ENCODE measurements around the gene AGBL3.

The AGBL3 gene

DNA sequence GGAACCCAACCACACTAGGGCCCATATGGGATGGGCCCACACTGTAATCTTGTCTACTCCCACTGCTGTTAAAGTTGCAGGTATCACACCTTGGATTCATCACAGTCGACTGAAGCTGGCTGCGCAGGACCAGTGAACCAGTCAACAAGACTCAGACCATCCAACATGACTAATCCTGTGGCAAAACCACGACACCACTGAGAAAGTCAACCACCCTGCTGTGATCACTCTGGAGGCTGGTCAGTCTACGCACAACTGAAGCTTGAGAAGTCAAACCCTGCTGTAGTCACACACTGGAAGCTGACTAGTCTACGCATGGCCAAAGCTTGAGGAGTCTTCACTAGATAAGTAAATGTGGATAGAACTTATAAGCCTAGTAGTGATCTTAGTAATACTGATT lies 193.8 kb downstream of the AGBL3 start:
- TF ChIP-seq POLR2A (IDR thresholded peaks at IDR 0.05; ENCODE audit: low read length) (no peak), GATA1 (IDR thresholded peaks at IDR 0.05; ENCODE audit: low read depth, low read length) (no peak)

DNA sequence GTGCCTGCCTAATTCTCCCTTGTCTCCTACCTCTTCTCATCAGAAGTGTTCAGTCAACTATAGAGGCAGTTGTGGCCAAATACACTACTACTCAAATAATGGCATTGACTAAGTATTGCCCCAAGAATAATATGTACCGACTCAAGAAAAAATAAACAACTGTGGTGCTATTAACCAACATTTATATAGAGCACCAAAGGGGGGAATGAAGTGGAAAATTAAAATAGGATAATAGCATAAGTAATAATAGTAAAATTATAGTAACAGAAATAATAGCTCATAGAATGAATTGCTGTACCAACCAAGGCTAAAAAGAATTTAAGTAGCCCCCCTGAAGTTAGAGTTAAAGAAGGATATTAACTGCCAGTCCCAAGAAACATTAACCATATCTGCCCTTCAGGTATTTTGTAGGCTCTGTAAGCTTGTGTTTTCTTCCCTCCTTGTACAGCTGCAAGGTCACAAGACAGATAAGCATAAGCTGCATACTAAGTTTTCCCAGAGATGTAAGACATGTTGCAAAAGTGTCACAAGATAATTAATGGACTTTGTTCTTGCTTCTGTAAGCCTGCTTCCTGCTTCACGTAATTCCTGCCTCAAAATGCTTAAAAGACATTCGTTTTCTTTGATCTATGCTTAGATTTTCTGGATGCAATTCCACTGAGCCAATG lies 195.1 kb downstream of the AGBL3 start:
- TF ChIP-seq GATA1 (IDR thresholded peaks at IDR 0.05; ENCODE audit: low read depth, low read length) (no peak), POLR2A (IDR thresholded peaks at IDR 0.05; ENCODE audit: low read length) (no peak)
- DNase-seq: peak in 1 of 2 experiments; percentile 43

More for the DNA sequence above, 193.8 kb downstream of the AGBL3 start:
- DNase-seq: no peak

DNA sequence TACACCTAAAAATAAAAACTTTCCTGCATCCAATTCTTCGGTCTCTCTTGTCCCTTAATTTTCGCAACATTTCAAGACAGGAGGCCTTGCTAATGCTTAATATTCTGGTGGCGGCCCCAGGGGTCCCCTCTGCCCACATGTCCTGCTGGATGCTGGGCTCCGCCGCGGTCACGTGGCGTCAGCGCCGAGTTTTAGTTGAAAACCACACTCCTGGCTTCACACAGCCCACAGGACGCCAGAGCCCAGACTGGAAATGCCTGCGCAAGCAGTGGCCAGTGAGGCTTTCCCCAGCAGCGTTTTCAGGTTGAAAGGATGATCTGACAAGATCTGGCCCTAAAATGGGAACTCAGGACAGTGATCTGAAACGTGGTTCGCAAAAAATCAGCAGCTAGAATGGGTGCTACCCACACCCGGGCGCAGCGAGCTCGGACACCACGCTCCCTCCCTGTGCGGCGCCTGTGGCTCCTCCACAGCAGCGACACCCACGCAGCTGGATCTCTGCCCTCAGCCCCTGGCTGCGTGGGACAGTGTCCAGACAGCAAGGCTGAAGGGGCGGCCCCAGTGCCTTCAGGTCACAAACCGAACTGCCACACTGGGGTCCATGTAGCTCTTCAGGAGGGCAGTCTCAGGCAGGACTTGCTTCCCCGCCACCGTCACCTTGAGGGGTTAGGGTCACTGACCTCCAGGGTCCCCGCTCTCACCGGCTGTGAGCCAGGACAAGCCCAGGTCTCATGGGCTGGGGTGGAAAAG lies 195.8 kb downstream of the AGBL3 start:
- no peak for DNase-seq
- no peak for TF ChIP-seq GATA1 (IDR thresholded peaks at IDR 0.05; ENCODE audit: low read depth, low read length)
- TF ChIP-seq POLR2A (IDR thresholded peaks at IDR 0.05; ENCODE audit: low read length): no peak

DNA sequence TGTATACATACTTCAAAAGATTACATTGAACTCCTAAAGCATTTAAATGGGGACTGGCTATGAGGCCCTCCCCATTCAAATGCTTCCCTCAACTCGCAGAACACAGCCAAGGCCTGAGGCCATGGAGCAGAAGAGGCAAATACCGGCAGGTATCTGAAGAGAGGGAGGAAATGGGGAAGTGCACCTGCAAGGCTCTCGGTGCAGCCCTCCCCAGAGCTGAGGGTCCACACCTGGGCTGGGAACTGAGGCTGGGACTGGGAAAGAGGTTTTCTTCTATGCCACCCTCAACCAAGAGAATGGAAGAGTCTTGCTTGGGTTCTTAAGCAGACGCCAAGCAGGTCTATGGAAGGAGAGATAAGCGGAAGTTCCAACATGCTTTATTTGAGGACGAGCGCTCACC lies 197.2 kb downstream of the AGBL3 start:
- TF ChIP-seq POLR2A (IDR thresholded peaks at IDR 0.05; ENCODE audit: low read length) (no peak), GATA1 (IDR thresholded peaks at IDR 0.05; ENCODE audit: low read depth, low read length) (no peak)
- no peak for DNase-seq

DNA sequence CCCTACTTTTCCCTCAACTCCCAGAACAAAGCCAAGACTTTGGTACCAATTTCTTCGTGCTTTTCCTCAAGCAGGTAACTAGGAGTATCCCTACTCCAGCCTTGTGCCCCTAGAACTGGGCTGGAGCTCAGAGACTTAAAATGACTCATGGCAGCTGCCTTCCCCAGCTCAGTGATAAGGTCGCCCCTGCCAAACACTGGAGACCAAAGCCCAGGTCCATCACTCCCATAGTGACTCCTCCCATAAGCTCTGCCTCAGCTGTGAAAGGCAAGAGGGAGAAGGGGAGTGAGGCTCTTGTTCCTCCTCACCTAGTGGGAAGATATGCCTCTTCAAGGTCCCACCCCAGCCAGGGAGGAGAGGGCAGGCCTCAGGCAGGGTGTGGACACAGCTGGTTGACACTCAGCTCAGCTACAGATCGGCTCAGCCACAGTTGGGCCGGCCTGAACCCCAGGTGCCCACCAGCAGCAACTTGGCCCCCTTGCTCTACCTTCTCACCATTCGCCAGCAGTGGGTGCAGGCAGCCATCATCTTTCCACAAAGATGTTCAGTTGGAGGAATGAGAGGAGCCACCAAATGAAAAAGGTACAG lies 198.0 kb downstream of the AGBL3 start:
- peak in 1 of 2 experiments; percentile 29 for DNase-seq
- TF ChIP-seq POLR2A (IDR thresholded peaks at IDR 0.05; ENCODE audit: low read length): no peak
- TF ChIP-seq GATA1 (IDR thresholded peaks at IDR 0.05; ENCODE audit: low read depth, low read length): no peak
